Immature natural killer cell (primary cell): ENCODE measurements around the gene ZBTB8OS. TPM values are rescaled to one million over a fixed set of nuclear protein-coding genes. Genes with fewer than 3 reads are reported as not detected.
A peak's percentile ranks its signal among the peaks of the same experiment; 100 is the strongest.
"Not testable (repeated sequence)": the region's sequence is repeated elsewhere in the genome, so short reads cannot be mapped to it uniquely, and the experiment has no call there.

Experiments
- DNase-seq, 3 donors: peaks; one replicate each; pipeline ENCODE4 v3.0.0; 2022; ENCODE audit warnings: mixed read lengths in 1 of 3
- H3K27ac Mint-ChIP-seq, 6 donors: one replicate each; pipeline ENCODE4 v1.8.0; 2020; ENCODE audit warnings: mixed read lengths in 6 of 6, mild to moderate bottlenecking in 5 of 6, inconsistent platforms in 4 of 6, moderate library complexity in 3 of 6
- H3K27me3 Mint-ChIP-seq, 3 donors: one replicate each; pipeline ENCODE4 v1.8.0; 2020 to 2021; ENCODE audit warnings: low read depth in 3 of 3, mild to moderate bottlenecking in 3 of 3, mixed read lengths in 3 of 3, moderate library complexity in 3 of 3, inconsistent platforms in 1 of 3
- H3K36me3 Mint-ChIP-seq, 3 donors: one replicate each; pipeline ENCODE4 v1.8.0; 2020; ENCODE audit warnings: mixed read lengths in 3 of 3, inconsistent platforms in 2 of 3, mild to moderate bottlenecking in 2 of 3
- H3K4me1 Mint-ChIP-seq, 2 donors: one replicate each; pipeline ENCODE4 v1.8.0; 2020; ENCODE audit warnings: inconsistent platforms in 2 of 2, mild to moderate bottlenecking in 2 of 2, mixed read lengths in 2 of 2, moderate library complexity in 1 of 2
- H3K4me3 Mint-ChIP-seq, 5 donors: one replicate each; pipeline ENCODE4 v1.8.0; 2020; ENCODE audit warnings: mild to moderate bottlenecking in 5 of 5, mixed read lengths in 5 of 5, inconsistent platforms in 3 of 5, moderate library complexity in 3 of 5
- H3K9me3 Mint-ChIP-seq, 6 donors: one replicate each; pipeline ENCODE4 v1.8.0; 2020; ENCODE audit warnings: mild to moderate bottlenecking in 6 of 6, mixed read lengths in 6 of 6, inconsistent platforms in 4 of 6, moderate library complexity in 3 of 6
- polyA plus RNA-seq, 3 donors: library from polyadenylated mRNA; unstranded; fragments of 300-500 nt; fragmentation: Illumina TruSeq; gene quantifications; one replicate each; pipeline ENCODE4 v1.2.3, GENCODE V29; 2021

Gene ZBTB8OS
- polyA plus RNA-seq, 3 donors from 2014 or later = 71.3 to 92.7 (median 92.1) TPM

DNA sequence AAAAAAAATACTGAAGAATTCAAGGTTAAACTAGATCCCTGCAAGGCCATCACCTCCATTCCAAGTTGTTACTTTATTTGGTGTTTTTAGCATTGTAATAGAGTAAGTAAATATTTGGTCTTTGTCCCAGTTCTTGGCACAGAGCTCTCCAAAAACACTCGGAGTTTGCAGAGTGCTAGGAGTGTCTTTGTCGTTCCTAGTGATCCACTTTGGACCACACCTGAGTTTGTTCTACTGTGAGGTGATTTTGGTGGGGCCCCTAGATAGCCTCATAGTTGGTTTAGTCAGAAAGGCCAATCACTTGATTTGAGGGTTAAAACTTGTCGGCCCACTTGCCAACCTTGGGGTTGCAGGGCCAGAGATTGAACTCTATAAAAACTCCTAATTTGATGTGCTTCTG lies 26.6 kb upstream of the ZBTB8OS start:
- Mint-ChIP-seq H3K27ac (no peak overlapping the region), H3K36me3 (peaks cover 22 to 53% (median 45%) of the 10 kb centered on the region in 3 donors), H3K27me3 (peaks cover 0 to 2% (median 0%) of the 10 kb centered on the region in 3 donors), H3K4me3 (no peak overlapping the region), H3K9me3 (no peaks in the 10 kb centered on the region), H3K4me1 (no peaks in the 10 kb centered on the region)
- DNase-seq = no peak

DNA sequence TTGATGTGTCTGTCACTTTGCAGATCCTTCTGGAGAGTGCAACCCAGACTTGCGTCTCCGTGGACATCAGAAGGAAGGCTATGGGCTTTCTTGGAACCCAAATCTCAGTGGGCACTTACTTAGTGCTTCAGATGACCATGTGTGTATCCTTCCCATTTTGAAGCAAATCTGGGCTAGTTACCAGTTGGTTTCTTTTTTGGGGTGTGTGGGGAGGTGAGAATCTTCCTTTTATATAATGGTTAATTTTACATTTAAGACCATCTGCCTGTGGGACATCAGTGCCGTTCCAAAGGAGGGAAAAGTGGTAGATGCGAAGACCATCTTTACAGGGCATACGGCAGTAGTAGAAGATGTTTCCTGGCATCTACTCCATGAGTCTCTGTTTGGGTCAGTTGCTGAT lies 18.4 kb upstream of the ZBTB8OS start:
- not testable (repeated sequence) for DNase-seq, H3K4me3 Mint-ChIP-seq, H3K9me3 Mint-ChIP-seq, H3K27me3 Mint-ChIP-seq
- Mint-ChIP-seq H3K27ac (peak overlapping the region in 1 of 6 donors; percentile 34), H3K4me1 (peaks cover 3 to 12% of the 10 kb centered on the region in 2 donors), H3K36me3 (peaks cover 27 to 49% (median 32%) of the 10 kb centered on the region in 3 donors)

DNA sequence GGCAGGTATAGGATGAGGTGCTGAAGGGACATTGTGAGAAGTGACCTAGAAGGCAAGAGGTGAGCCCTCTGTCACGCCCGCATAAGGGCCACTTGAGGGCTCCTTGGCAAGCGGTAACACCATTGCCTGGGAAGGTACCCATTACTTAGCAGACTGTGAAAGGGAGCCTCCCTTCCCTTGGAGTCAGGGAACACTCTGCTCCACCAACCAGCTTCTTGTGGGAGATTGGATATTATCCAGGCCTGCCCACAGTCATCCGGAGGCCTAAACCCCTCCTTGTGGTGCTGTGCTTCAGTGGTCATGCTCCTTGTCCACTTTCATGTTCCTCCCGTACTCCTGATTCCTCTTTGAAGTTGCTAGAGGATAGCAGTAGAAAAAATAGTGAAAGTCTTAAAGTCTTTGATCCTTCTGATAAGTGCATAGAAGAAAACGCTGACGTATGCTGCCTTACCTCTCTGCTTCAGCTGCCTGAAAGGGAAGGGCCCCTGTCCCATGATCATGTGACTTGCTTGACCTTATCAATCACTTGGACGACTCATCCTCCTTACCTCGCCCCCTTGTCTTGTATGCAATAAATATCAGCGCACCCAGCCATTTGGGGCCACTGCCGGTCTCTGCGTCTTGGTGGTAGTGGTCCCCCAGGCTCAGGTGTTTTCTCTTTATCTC lies 16.7 kb upstream of the ZBTB8OS start:
- peaks cover 16 to 37% (median 25%) of the 10 kb centered on the region in 3 donors for H3K36me3 Mint-ChIP-seq
- peak overlapping the region in 1 of 6 donors; percentile 5 for H3K27ac Mint-ChIP-seq
- DNase-seq = no peak
- peaks cover 3 to 12% of the 10 kb centered on the region in 2 donors for H3K4me1 Mint-ChIP-seq
- H3K4me3 Mint-ChIP-seq = no peak overlapping the region
- H3K9me3 Mint-ChIP-seq = no peaks in the 10 kb centered on the region
- H3K27me3 Mint-ChIP-seq = no peaks in the 10 kb centered on the region

- Mint-ChIP-seq H3K27me3 (no peaks in the 10 kb centered on the region), H3K27ac (no peak overlapping the region), H3K9me3 (no peaks in the 10 kb centered on the region), H3K4me1 (peaks cover 3 to 13% of the 10 kb centered on the region in 2 donors), H3K36me3 (peaks cover 11 to 33% (median 22%) of the 10 kb centered on the region in 3 donors), H3K4me3 (no peak overlapping the region)
- no peak for DNase-seq
Measured at GRCh38 chr1:32665915-32666314, 15.6 kb upstream of the ZBTB8OS start.

DNA sequence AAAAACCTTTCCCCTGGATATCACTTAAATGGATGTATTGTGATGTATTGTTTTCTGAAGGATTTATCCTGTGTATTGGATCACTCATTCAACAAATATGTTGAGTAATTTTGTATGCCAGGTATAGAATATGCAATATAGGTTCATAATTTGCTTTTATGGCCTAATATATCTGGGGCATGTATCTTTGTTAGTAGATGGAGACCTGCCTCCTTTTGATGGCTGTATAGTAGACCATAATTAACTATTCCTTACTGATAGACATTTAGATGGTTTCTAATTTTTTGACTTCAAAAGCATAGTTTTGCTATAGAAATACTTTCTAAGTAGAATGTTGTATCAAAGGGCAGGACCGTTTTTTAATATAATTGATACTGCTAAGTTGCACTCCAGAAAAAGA lies 9.2 kb upstream of the ZBTB8OS start:
- Mint-ChIP-seq H3K9me3 (no peaks in the 10 kb centered on the region), H3K4me1 (peaks cover 19 to 51% of the 10 kb centered on the region in 2 donors), H3K27me3 (no peaks in the 10 kb centered on the region), H3K27ac (no peak overlapping the region), H3K36me3 (peaks cover 22 to 37% (median 28%) of the 10 kb centered on the region in 3 donors), H3K4me3 (no peak overlapping the region)
- no peak for DNase-seq

GRCh38 chr1:32652244-32652962 lies 2.1 kb upstream of the ZBTB8OS start:
- Mint-ChIP-seq H3K4me1 (peaks cover 65 to 80% of the 10 kb centered on the region in 2 donors), H3K4me3 (peak overlapping the region; percentile 94 to 100 (median 95)), H3K27me3 (peaks cover 9 to 20% (median 14%) of the 10 kb centered on the region in 3 donors), H3K9me3 (no peaks in the 10 kb centered on the region), H3K27ac (peak overlapping the region; percentile 96 to 100 (median 100)), H3K36me3 (peaks cover 12 to 19% (median 13%) of the 10 kb centered on the region in 3 donors)
- no peak for DNase-seq

DNA sequence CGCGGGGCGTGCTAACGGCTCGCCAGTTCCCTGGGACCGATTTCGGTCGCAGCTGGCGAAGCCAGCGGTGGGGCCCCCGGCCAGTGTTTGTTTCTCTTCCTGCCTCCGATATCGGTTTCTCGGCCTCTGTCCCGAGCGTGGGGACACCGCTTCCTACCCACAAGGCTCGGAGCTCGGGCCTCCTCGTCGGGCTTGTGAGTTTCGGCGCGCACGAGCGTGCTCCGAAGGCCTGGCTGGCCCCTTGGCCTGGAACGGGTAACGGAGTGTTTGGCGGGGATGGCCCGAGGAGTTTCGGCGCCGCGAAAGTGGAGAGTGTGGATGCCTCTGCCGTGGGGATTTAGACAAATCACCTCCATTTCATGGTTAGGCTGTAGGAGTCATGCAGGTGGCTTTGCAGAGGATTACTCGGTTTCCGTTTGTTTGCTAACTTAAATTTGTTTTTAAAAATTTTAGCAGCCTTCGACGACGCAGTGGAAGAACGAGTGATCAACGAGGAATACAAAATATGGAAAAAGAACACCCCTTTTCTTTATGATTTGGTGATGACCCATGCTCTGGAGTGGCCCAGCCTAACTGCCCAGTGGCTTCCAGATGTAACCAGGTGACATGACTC lies 1.2 kb upstream of the ZBTB8OS start:
- Mint-ChIP-seq H3K4me3 (peak overlapping the region; percentile 94 to 100 (median 95)), H3K4me1 (peaks cover 63 to 72% of the 10 kb centered on the region in 2 donors), H3K36me3 (peaks cover 9 to 13% (median 9%) of the 10 kb centered on the region in 3 donors), H3K9me3 (no peaks in the 10 kb centered on the region), H3K27me3 (peaks cover 9 to 20% (median 14%) of the 10 kb centered on the region in 3 donors), H3K27ac (peak overlapping the region; percentile 98 to 100 (median 100))
- DNase-seq = no peak

- no peaks in the 10 kb centered on the region for H3K9me3 Mint-ChIP-seq
- H3K36me3 Mint-ChIP-seq = peaks cover 9 to 12% (median 9%) of the 10 kb centered on the region in 3 donors
- peak within 1 kb of the TSS; percentile 98 to 100 (median 100) for H3K27ac Mint-ChIP-seq
- peak; percentile 99 for DNase-seq
- H3K27me3 Mint-ChIP-seq = peaks cover 9 to 20% (median 14%) of the 10 kb centered on the region in 3 donors
- peak within 1 kb of the TSS; percentile 94 to 100 (median 95) for H3K4me3 Mint-ChIP-seq
- H3K4me1 Mint-ChIP-seq = peaks cover 62 to 69% of the 10 kb centered on the region in 2 donors
Measured at GRCh38 chr1:32650752-32651460, 556 bp upstream of the ZBTB8OS start, which contains the start of gene RBBP4. Gene RBBP4 (plus strand): TSS chr1:32651208. CDS start chr1:32651307, 99 bp downstream.

- DNase-seq = no peak
- Mint-ChIP-seq H3K4me1 (peaks cover 41 to 53% of the 10 kb centered on the region in 2 donors), H3K4me3 (peak overlapping the region in 2 of 5 donors; percentile 66 to 83), H3K27me3 (peaks cover 9 to 21% (median 12%) of the 10 kb centered on the region in 3 donors), H3K27ac (peak overlapping the region; percentile 29 to 80 (median 62)), H3K36me3 (peaks cover 0 to 3% (median 0%) of the 10 kb centered on the region in 3 donors), H3K9me3 (no peaks in the 10 kb centered on the region)
Measured at GRCh38 chr1:32647308-32648134, 2.8 kb downstream of the ZBTB8OS start.

GRCh38 chr1:32644426-32644825 lies 5.9 kb downstream of the ZBTB8OS start:
- Mint-ChIP-seq H3K4me1 (peaks cover 18 to 36% of the 10 kb centered on the region in 2 donors), H3K27ac (no peak overlapping the region), H3K36me3 (no peaks in the 10 kb centered on the region), H3K27me3 (peaks cover 0 to 2% (median 1%) of the 10 kb centered on the region in 3 donors), H3K9me3 (no peaks in the 10 kb centered on the region), H3K4me3 (no peak overlapping the region)
- DNase-seq = no peak

DNA sequence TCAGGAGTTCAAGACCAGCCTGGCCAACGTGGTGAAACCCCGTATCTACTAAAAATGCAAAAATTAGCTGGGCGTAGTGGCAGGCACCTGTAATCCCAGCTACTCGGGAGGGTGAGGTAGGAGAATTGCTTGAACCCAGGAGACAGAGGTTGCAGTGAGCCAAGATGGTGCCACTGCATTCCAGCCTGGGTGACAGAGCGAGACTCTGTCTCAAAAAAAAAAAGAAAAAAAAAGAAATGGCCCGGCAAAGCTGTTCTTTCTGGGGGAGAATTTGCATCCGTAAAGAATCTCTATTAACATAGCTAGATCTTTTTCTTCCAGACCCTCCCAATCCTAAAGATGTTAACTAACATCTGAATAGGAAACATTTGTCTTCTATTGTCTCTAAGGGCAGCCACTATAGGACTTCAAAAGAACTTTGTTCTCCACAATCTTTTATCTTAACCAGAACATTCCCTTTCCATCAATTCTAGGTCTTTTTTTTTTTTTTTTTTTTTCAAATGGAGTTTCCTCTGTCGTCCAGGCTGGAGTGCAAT lies 8.0 kb downstream of the ZBTB8OS start:
- not testable (repeated sequence) for H3K9me3 Mint-ChIP-seq, DNase-seq, H3K27ac Mint-ChIP-seq, H3K36me3 Mint-ChIP-seq, H3K4me3 Mint-ChIP-seq, H3K27me3 Mint-ChIP-seq
- peaks cover 9 to 24% of the 10 kb centered on the region in 2 donors for H3K4me1 Mint-ChIP-seq

GRCh38 chr1:32639489-32640075 lies 10.8 kb downstream of the ZBTB8OS start:
- H3K27ac Mint-ChIP-seq = no peak overlapping the region
- peaks cover 16 to 28% of the 10 kb centered on the region in 2 donors for H3K4me1 Mint-ChIP-seq
- no peak overlapping the region for H3K4me3 Mint-ChIP-seq
- DNase-seq = no peak
- H3K9me3 Mint-ChIP-seq = no peaks in the 10 kb centered on the region
- H3K27me3 Mint-ChIP-seq = peaks cover 0 to 1% (median 0%) of the 10 kb centered on the region in 3 donors
- peaks cover 0 to 7% (median 2%) of the 10 kb centered on the region in 3 donors for H3K36me3 Mint-ChIP-seq
